HG02938 (cell line): ENCODE results near the gene COX4I1.

Source experiments
- ATAC-seq: cut with Tn5 transposase; IDR thresholded peaks from one replicate; pipeline ENCODE4 v1.9.1; 2021; ENCODE audit warnings: mild to moderate bottlenecking, moderate library complexity; ENCODE audit not compliant: unreplicated experiment

COX4I1 gene

DNA sequence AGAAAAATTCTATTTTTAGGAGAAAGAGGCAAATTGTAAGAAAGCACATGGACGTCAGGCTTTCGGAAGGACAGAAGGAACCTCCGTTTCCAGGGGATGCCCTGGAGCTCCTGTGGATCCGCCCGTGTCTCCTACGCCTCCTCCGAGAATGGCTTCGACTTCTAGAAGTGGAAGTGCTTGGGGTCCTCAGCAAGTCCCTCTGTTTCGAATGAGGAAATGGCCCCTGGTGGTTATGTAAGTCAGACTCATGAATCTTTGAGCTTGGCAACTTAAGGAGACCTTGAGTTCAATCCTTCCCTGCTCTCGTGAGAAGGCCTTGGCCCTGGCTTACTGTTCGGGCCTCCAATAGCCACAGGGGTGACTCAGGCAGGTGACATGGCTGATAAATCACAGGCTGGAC lies 38.9 kb downstream of the COX4I1 start:
- ATAC-seq: no peak

DNA sequence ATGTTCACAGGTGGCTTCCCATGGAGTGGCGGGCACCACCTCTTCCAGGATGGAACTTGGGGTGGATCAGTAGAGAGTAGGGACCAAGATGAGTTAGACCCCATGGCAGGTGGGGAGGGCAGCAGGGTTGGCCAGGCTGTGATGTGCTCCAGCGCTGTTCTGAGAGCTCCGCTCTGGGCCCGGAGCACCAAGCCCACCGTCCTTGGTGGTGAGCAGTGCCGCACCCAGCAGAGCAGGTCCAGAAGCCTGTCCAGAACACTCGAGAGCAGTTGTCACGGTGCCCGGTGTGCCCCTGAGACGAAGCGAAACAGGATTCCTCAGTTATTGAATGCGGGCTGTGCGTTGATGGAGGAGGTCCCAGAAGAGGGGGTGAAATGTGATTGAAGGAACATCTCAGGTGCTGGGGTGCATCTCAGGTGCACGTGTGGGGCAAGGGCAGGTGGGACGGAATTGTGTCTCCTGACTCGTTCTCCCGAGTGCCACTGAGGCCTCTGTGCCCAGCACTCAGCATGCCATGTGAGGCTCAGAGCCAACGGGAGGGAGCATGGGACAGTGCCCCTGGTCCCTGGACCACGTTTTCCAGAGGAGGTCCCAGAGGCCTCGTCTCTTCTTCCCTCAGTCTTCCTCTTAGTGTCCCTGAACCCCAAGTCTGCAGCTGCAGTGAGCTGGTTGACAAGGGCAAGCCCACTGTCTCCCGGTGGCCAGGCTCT lies 39.5 kb downstream of the COX4I1 start:
- no peak for ATAC-seq

DNA sequence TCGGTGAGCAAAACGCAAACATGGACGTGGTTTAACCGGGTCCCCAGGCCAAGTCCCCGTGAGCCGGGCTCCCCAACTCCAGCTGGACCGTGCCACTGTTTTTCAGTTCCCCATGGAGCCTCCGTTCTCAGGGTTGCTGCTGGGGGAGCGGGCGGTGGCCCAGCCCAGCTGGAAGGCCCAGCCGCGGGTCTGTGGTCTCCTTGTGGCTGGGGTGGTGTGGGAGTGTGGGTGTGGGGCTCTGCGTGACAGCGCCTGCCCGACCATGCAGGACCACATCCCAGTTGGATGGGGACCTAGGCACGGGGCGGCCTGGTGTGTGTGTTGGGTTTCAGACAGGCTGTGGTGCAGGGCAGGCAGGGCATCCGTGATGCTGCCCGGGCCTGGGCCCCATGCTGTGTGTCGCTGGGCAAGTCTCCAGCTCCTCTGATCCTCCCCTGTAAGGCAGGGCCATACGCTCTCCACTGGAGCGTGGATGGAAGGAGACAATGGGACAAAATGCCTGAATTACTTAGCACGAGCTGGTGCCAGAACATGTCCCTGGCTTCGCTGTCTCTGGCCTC lies 40.3 kb downstream of the COX4I1 start:
- no peak for ATAC-seq

DNA sequence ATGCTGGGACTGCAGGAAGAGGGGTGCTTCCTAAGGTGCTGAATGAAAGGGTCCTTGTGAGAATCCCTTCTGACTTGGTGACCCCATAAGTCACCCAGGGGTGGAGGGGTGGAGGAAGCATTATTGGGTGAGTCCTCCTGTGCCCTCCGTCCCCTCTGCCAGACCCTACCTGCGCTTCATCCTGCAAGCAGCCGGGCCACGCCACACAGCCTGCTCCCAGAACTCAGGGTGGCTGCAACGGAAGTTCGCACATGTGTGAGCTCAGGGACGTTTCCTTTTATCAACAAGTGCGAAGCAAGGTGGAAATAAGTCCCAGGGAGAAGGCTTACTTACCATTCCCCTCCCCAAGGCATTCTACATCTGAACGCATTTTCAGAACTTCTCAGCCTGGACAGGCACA lies 40.9 kb downstream of the COX4I1 start:
- ATAC-seq: no peak

DNA sequence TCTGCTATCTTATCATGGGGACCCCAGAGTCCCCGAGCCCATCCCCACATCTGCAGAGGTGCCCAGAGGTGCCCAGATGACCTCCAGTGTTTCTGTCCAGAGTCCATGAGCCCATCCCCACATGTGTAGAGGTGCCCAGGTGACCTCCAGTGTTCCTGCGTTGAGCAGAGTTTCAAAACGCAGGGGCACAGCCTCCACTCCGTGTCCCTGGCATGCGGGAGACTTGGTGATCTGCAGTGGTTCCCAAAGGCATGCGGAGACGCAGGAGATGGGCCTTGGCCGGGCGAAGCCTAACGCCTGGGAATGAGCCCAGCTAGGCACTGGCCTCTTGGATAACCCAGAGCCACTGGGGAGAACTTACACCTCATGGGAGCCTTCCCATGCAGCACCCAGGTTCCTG lies 41.3 kb downstream of the COX4I1 start:
- no peak for ATAC-seq

DNA sequence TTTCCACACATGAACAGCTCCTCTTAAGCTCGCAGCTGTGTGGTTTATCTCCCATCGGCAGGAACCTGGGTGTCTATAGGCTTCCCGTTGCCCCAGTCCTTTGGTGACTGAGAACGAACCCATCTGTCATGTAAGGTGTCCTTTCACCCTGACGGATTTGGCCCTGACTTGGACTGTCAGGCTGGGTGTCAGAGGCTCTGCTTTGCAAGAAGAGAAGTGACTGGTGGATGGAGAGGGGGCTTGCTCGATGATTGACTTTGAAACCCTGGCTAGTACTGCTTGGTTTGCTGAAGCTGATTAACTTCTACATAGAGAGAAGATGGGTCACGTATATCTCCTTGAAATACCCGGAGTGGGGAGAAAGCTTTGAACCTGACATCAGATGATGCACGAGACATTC lies 42.9 kb downstream of the COX4I1 start:
- no peak for ATAC-seq

DNA sequence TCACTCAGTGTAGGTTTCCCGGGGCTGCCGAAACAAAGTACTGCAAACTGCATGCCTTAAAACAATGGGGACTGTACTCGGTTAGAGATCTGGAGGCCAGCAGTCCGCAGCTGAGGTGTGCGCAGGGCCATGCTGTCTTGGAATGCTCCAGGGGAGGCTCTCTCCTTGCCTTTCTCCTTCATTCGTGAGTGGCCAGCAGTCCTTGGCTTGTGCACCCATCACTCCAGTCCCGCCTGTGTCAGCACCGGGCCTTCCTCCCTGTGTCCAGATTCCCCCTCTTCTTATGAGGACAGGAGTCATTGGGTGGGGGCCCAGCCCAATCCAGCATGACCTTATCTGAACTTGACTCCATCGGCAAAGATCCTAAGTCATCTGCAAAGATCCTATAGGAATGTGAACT lies 43.4 kb downstream of the COX4I1 start:
- no peak for ATAC-seq

- no peak for ATAC-seq
These were observed 44.1 kb downstream of the COX4I1 start for GRCh38 chr16:85843471-85844168.

GRCh38 chr16:85844169-85844481 lies 44.6 kb downstream of the COX4I1 start:
- ATAC-seq: no peak

- no peak for ATAC-seq
These were observed 45.3 kb downstream of the COX4I1 start for GRCh38 chr16:85844786-85845185.

GRCh38 chr16:85845266-85845665 lies 45.8 kb downstream of the COX4I1 start:
- no peak for ATAC-seq

GRCh38 chr16:85846461-85846860 lies 47.0 kb downstream of the COX4I1 start:
- ATAC-seq: no peak

DNA sequence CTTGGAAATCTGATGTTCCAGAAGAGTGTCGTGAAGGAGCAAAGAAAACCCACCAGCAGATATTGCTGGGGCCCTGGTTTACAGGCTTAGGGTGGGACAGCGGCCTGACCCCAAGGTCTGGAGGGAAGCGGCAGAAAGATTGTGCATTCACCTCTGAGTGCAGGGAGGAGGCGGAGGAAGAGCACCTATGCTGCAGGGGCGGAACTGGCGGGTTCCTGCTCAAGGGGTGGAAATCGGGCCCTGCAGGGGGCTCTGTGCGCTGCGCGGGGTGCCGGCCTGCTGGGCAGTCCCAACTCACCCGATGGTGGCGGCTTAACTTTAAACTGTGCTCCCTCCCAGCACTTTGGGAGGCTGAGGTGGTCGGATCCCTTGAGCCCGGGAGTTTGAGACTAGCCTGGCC lies 47.5 kb downstream of the COX4I1 start:
- no peak for ATAC-seq

GRCh38 chr16:85847681-85848601 lies 48.4 kb downstream of the COX4I1 start:
- ATAC-seq: no peak

GRCh38 chr16:85848986-85849385 lies 49.5 kb downstream of the COX4I1 start:
- no peak for ATAC-seq

DNA sequence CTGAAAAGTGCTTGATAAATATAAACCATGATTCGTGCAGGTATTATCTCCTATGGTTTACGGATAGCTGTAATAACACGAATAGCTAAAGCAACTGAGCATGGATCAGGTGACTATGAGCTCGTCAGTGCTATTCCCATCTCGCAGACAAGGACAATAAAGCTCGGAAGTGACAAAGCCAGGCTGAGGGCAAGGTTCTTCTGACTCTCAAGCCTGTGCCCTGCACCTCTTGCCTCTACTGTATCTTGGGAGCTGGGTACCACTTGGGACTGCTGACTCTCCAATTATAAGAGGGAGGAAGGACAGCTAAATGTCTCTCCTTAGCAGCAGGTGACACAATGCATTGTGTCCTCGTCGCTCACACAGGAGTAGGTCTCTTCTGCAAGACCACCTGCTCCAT lies 49.9 kb downstream of the COX4I1 start:
- ATAC-seq: no peak

DNA sequence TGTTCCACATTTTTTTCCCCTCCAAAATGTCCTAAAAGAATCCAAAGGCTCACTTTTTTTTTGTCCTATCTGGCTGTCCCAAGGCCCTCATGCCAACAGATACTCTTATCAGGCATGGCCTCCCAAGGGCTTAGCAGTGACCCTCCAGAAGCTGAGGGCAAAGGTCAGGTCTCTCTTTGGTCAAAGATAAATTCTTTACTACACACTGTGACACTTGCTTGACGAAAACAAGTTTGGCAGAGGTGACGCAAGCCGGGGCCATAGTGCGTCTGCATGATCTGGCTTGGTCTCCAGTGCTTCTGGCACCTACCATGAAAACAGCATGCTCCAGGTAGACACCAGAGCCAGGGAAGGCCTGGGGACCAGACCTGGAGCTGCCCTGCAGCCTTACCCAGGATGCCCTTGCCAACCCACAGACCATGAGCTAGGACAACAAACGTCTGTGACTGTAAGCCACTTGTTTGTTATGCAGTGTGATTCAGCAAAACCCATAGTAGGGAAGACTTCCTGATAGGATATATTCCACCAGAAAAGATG lies 50.9 kb downstream of the COX4I1 start:
- ATAC-seq: no peak

DNA sequence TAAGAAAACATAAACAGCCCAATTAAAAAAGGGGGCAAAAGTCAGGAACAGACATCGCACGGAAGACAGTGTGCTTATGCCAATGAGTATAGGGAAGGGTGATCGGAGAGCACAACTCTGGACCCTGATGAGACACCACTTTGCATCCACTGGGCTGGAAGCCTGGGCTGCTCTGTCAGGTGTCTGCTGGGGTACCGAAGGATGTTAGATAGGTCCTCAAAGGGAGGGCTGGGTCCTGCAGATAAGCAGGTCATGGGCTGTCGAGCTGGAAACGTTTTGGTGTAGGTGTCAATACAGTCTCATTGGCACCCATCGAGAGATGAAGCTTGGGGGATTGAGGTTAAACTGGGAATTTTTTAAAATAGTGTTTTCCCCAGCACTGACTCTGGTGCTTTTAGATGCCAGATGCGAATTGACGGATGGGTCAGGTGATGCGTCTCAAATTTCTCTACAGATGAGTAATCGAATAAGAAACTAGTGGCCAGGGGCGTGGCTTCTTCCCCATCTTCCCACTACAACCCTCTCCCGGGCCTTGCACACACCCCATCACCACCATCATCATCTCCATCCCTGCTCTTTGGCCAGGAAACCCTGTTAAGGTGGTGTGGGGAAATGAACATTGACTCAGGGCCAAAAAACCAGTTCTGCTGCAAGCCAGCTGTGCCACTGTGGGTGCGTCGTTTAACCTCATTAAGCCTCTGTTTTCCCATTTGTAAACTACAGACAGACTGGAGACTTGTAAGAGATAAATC lies 51.7 kb downstream of the COX4I1 start:
- no peak for ATAC-seq

DNA sequence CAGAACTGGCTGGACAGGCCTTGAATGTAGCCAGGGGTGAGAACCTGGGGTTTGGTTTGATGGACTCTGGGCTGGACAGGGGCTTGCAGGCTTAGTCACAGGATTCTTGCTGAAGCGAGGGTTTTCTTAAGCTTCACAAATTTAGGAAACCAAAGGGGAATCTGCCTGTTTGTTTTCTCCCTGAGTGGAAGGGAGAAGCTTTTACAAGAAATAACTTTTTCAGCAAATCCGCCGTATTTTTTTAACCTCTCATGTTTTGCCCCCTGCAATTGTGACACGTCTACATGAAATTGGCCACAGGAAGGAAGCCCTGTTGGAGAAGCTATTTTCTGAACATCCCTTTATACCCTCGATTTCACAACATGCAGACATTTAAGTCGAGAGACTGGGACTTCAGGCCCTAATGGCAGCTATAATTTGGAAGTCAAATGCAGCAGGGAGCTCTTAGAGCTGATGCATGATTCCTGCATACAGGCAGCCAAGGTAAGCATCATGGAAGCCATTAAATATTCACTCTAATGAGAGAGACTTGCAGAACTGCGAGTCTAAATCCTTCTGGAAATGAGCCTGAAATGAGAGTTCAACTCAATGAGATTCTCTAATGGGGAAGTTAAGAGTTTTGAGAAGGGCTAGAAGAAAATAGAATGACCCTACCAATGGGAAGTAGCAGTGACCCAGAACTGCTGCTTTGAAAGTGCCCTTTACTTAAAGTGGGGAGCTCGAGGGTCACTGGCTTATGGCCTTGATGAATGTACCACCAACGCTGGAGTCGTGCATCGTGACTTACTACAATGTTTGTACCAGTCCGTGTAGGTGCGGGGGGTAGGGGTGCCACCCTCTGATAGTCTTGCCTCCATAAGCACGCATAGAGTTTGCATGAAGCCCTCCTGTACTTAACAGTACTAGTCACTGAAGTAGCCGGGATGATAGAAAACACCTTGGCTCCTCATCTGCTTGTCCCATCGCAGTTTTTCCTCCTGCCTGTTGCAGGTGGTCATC lies 54.4 kb downstream of the COX4I1 start:
- no peak for ATAC-seq
